Ascending aorta (tissue), 2 donors: Measurements from ENCODE around the gene KLF7. TPM values are rescaled to one million over a fixed set of nuclear protein-coding genes. Genes with fewer than 3 reads are reported as not detected.

Source experiments
- DNase-seq, 2 donors: peaks; one replicate each; pipeline ENCODE4 v3.0.0-alpha.2; 2019; ENCODE audit warnings: low spot score in 2 of 2
- H3K27ac ChIP-seq, 2 donors: fragments of 200-600 bp; sonication (generic); one replicate each; pipeline ENCODE4 v1.5.1; 2016 to 2017; ENCODE audit warnings: mild to moderate bottlenecking in 1 of 2
- H3K27me3 ChIP-seq: fragments of 200-600 bp; sonication (generic); one replicate; pipeline ENCODE4 v1.5.1; 2017
- H3K36me3 ChIP-seq, 2 donors: fragments of 200-600 bp; sonication (generic); one replicate each; pipeline ENCODE4 v1.5.1; 2016
- H3K4me1 ChIP-seq, 2 donors: fragments of 200-600 bp; sonication (generic); one replicate each; pipeline ENCODE4 v1.5.1; 2016 to 2017; ENCODE audit warnings: mild to moderate bottlenecking in 1 of 2
- H3K4me3 ChIP-seq, 2 donors: fragments of 200-600 bp; sonication (generic); one replicate each; pipeline ENCODE4 v1.5.1; 2016 to 2017; ENCODE audit warnings: mild to moderate bottlenecking in 1 of 2
- H3K9me3 ChIP-seq, 2 donors: fragments of 200-600 bp; sonication (generic); one replicate each; pipeline ENCODE4 v1.5.1; 2016
- intact Hi-C: fragments of 100-400 bp; cut with DNase I; formaldehyde crosslinking; loops from one replicate; pipeline ENCODE4 v1.15.1; 2023
- total RNA-seq: library from RNA; depleted of rRNA; stranded (reverse); fragments of >200 nt; gene quantifications from one replicate; pipeline ENCODE4 v1.1.0, GENCODE V29; 2016
- TF ChIP-seq, protein P1 (sequence below), 3 experiments: fragments of 200-600 bp in 2 of 3; fragments of 450-650 bp in 1 of 3; sonication (generic) in 2 of 3; IDR thresholded peaks; one replicate each; pipeline ENCODE4 v1.5.1; 2016 to 2019; ENCODE audit warnings: antibody characterized with exemption in 3 of 3, mild to moderate bottlenecking in 1 of 3, moderate library complexity in 1 of 3

KLF7 gene
- total RNA-seq, 1 donor from 2014 or later = 17.0 TPM

DNA sequence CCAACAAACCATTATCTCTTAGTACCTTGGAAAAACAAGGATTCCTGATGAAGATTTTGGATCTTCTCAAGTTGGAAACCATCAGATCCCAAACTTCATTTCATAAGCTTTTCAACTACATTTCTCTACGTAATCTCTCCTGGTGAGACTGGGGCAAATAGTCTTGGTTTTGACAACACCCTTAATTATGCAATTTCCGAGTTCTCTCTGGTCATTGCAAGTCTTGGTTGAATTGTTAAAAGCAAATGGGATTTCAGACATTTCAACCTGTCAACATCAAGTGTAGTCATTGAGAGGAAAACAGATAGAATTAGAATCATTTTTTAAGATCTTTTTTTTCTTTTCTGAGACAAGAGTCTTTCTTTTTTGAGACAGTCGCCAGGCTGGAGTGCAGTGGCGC lies 26.2 kb downstream of the KLF7 start:
- H3K9me3 ChIP-seq = no peaks in the 10 kb centered on the region
- TF ChIP-seq, protein P1, sequence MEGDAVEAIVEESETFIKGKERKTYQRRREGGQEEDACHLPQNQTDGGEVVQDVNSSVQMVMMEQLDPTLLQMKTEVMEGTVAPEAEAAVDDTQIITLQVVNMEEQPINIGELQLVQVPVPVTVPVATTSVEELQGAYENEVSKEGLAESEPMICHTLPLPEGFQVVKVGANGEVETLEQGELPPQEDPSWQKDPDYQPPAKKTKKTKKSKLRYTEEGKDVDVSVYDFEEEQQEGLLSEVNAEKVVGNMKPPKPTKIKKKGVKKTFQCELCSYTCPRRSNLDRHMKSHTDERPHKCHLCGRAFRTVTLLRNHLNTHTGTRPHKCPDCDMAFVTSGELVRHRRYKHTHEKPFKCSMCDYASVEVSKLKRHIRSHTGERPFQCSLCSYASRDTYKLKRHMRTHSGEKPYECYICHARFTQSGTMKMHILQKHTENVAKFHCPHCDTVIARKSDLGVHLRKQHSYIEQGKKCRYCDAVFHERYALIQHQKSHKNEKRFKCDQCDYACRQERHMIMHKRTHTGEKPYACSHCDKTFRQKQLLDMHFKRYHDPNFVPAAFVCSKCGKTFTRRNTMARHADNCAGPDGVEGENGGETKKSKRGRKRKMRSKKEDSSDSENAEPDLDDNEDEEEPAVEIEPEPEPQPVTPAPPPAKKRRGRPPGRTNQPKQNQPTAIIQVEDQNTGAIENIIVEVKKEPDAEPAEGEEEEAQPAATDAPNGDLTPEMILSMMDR (IDR thresholded peaks at IDR 0.05) = no peak
- H3K27me3 ChIP-seq = no peaks in the 10 kb centered on the region
- peak overlapping the region; percentile 89 to 96 for H3K27ac ChIP-seq
- DNase-seq = no peak
- no peak overlapping the region for H3K4me3 ChIP-seq
- H3K4me1 ChIP-seq = peaks cover 18 to 82% of the 10 kb centered on the region in 2 donors
- H3K36me3 ChIP-seq = no peaks in the 10 kb centered on the region
- intact Hi-C loops = no loop called here

- no peak overlapping the region for H3K4me3 ChIP-seq
- H3K9me3 ChIP-seq = no peaks in the 10 kb centered on the region
- H3K36me3 ChIP-seq = no peaks in the 10 kb centered on the region
- peak overlapping the region; percentile 89 to 96 for H3K27ac ChIP-seq
- H3K4me1 ChIP-seq = peaks cover 15 to 79% of the 10 kb centered on the region in 2 donors
- H3K27me3 ChIP-seq = no peaks in the 10 kb centered on the region
- intact Hi-C loops = no loop called here
- no peak for DNase-seq
- TF ChIP-seq, protein P1 (IDR thresholded peaks at IDR 0.05) = no peak
These were observed 27.0 kb downstream of the KLF7 start for GRCh38 chr2:207138627-207139297.

- intact Hi-C loops = no loop called here
- no peaks in the 10 kb centered on the region for H3K9me3 ChIP-seq
- H3K4me1 ChIP-seq = peaks cover 18 to 86% of the 10 kb centered on the region in 2 donors
- no peak overlapping the region for H3K4me3 ChIP-seq
- TF ChIP-seq, protein P1 (IDR thresholded peaks at IDR 0.05) = no peak
- peak overlapping the region; percentile 89 to 96 for H3K27ac ChIP-seq
- H3K27me3 ChIP-seq = no peaks in the 10 kb centered on the region
- no peak for DNase-seq
- H3K36me3 ChIP-seq = no peaks in the 10 kb centered on the region
These were observed 28.0 kb downstream of the KLF7 start for GRCh38 chr2:207137596-207138337.

DNA sequence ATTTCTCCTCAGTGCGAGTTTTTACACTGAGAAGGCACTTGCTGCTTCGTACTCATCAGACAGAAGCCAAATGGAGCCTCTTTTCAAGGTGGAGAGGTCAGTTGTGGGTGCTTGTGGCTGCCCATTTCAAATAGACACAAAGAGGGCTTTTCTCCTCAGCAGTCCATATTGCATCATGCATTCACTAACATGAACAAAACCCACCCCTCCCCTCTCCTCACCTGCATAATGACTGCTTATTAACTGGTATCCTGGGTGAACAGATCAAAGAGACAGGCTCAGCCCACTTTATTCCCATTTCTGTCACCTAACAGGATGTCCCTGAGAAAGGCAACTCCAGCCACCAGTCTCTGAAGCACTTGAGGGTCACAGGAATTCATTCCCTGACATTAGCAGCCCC lies 28.9 kb downstream of the KLF7 start:
- no peaks in the 10 kb centered on the region for H3K9me3 ChIP-seq
- TF ChIP-seq, protein P1 (IDR thresholded peaks at IDR 0.05) = no peak
- no peaks in the 10 kb centered on the region for H3K27me3 ChIP-seq
- intact Hi-C loops = no loop called here
- peak overlapping the region; percentile 89 to 96 for H3K27ac ChIP-seq
- peaks cover 13 to 85% of the 10 kb centered on the region in 2 donors for H3K4me1 ChIP-seq
- no peak overlapping the region for H3K4me3 ChIP-seq
- H3K36me3 ChIP-seq = no peaks in the 10 kb centered on the region
- no peak for DNase-seq

- Histone ChIP-seq H3K4me3 (no peak overlapping the region), H3K27me3 (no peaks in the 10 kb centered on the region), H3K36me3 (no peaks in the 10 kb centered on the region), H3K27ac (peak overlapping the region; percentile 82 to 89), H3K9me3 (no peaks in the 10 kb centered on the region), H3K4me1 (peaks cover 12 to 87% of the 10 kb centered on the region in 2 donors)
- TF ChIP-seq, protein P1 (IDR thresholded peaks at IDR 0.05) = no peak
- no peak for DNase-seq
- intact Hi-C loops = no loop called here
These were observed 29.8 kb downstream of the KLF7 start for GRCh38 chr2:207135801-207136457.
